Measurements from ENCODE around the gene CRTAC1. TPM values are rescaled to one million over a fixed set of nuclear protein-coding genes. Genes with fewer than 3 reads are reported as not detected.

CRTAC1 gene
- total and polyA plus RNA-seq, 10 of the 15 experiments (the other 5 are each of a cell fraction or from before 2014, with no cell fraction given) = 0.10 TPM; not detected in 9

DNA sequence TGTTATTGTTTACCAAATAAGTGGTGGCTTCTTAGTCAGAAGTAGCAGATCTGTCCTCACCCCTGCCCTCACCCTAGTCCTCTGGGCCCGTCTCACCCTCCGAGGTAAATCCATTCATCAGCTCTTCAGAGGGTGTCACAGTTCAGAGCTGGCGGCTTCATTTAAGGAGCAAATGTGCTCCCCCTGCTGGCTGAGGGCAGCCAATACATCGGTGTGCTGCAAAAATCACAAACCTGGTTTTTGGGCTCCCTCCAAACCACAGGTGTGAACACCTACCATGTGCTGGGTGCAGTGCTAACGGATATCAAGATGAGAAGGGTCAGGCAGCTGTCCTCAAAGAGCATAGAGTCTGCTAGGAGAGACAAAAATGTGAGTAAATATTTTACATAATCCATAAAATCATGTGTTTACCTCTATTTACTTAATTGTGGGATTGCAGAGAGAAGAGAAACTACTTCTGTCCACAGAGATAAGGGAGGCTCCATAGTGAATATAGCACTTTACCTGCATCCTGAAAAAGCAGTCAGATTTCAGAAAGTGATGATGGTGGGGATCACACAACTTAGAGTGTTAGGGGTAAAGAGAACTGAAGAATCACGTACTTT lies 15.5 kb upstream of the CRTAC1 start (continued):
- TF ChIP-seq, protein P1, sequence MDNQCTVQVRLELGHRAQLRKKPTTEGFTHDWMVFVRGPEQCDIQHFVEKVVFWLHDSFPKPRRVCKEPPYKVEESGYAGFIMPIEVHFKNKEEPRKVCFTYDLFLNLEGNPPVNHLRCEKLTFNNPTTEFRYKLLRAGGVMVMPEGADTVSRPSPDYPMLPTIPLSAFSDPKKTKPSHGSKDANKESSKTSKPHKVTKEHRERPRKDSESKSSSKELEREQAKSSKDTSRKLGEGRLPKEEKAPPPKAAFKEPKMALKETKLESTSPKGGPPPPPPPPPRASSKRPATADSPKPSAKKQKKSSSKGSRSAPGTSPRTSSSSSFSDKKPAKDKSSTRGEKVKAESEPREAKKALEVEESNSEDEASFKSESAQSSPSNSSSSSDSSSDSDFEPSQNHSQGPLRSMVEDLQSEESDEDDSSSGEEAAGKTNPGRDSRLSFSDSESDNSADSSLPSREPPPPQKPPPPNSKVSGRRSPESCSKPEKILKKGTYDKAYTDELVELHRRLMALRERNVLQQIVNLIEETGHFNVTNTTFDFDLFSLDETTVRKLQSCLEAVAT (IDR thresholded peaks at IDR 0.05) = no peak
- TF ChIP-seq RAD21 (IDR thresholded peaks at IDR 0.05; ENCODE audit: insufficient read depth, low read depth, low read length) (peak; percentile 27; the same call in 1 of the 2 replicates), MEF2A (IDR thresholded peaks at IDR 0.05; ENCODE audit: insufficient read depth, low read depth, low read length) (no peak), TCF12 (IDR thresholded peaks at IDR 0.05; ENCODE audit: low read depth, low read length) (no peak), HCFC1 (IDR thresholded peaks at IDR 0.05; ENCODE audit: low read length) (no peak)
- TF ChIP-seq, protein P2, sequence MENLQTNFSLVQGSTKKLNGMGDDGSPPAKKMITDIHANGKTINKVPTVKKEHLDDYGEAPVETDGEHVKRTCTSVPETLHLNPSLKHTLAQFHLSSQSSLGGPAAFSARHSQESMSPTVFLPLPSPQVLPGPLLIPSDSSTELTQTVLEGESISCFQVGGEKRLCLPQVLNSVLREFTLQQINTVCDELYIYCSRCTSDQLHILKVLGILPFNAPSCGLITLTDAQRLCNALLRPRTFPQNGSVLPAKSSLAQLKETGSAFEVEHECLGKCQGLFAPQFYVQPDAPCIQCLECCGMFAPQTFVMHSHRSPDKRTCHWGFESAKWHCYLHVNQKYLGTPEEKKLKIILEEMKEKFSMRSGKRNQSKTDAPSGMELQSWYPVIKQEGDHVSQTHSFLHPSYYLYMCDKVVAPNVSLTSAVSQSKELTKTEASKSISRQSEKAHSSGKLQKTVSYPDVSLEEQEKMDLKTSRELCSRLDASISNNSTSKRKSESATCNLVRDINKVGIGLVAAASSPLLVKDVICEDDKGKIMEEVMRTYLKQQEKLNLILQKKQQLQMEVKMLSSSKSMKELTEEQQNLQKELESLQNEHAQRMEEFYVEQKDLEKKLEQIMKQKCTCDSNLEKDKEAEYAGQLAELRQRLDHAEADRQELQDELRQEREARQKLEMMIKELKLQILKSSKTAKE (IDR thresholded peaks at IDR 0.05; ENCODE audit: low read depth, poor library complexity, severe bottlenecking) = no peak
- TF ChIP-seq, protein P3, sequence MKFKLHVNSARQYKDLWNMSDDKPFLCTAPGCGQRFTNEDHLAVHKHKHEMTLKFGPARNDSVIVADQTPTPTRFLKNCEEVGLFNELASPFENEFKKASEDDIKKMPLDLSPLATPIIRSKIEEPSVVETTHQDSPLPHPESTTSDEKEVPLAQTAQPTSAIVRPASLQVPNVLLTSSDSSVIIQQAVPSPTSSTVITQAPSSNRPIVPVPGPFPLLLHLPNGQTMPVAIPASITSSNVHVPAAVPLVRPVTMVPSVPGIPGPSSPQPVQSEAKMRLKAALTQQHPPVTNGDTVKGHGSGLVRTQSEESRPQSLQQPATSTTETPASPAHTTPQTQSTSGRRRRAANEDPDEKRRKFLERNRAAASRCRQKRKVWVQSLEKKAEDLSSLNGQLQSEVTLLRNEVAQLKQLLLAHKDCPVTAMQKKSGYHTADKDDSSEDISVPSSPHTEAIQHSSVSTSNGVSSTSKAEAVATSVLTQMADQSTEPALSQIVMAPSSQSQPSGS (IDR thresholded peaks at IDR 0.05; ENCODE audit: low read length) = no peak
- TF ChIP-seq, protein P4, sequence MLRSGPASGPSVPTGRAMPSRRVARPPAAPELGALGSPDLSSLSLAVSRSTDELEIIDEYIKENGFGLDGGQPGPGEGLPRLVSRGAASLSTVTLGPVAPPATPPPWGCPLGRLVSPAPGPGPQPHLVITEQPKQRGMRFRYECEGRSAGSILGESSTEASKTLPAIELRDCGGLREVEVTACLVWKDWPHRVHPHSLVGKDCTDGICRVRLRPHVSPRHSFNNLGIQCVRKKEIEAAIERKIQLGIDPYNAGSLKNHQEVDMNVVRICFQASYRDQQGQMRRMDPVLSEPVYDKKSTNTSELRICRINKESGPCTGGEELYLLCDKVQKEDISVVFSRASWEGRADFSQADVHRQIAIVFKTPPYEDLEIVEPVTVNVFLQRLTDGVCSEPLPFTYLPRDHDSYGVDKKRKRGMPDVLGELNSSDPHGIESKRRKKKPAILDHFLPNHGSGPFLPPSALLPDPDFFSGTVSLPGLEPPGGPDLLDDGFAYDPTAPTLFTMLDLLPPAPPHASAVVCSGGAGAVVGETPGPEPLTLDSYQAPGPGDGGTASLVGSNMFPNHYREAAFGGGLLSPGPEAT (IDR thresholded peaks at IDR 0.05; ENCODE audit: low read depth) = no peak

Measured in GM12878 (cell line).